Kidney (tissue), 14 donors: Measurements from ENCODE around the gene TSPAN3. TPM values are rescaled to one million over a fixed set of nuclear protein-coding genes. Genes with fewer than 3 reads are reported as not detected.

ENCODE experiments used
- DNase-seq, 5 donors: peaks; one replicate each; pipeline ENCODE4 v3.0.0-alpha.2; 2013 to 2020
- FAIRE-seq: peaks from 2 replicates; lab custom pipeline; 2012; peaks lifted over from hg19 to GRCh38; lab: Jason Lieb, UNC
- H3K27ac ChIP-seq, 2 donors: one replicate each; pipeline ENCODE4 v1.7.0; 2013; ENCODE audit warnings: low read depth in 2 of 2, low read length in 2 of 2, inconsistent platforms in 1 of 2
- H3K27me3 ChIP-seq: one replicate; pipeline ENCODE4 v1.7.1; 2013; ENCODE audit warnings: low read length, inconsistent platforms; ENCODE audit not compliant: control insufficient read depth, insufficient read depth
- H3K36me3 ChIP-seq, 3 donors: one replicate each; pipeline versions ENCODE4 v1.7.0 to v1.7.1; 2013; ENCODE audit warnings: low read length in 3 of 3, control low read depth in 1 of 3, inconsistent platforms in 1 of 3; ENCODE audit not compliant: insufficient read depth in 3 of 3, control insufficient read depth in 2 of 3
- H3K4me1 ChIP-seq, 3 donors: one replicate each; pipeline versions ENCODE4 v1.7.0 to v1.7.1; 2013; ENCODE audit warnings: low read length in 3 of 3, inconsistent platforms in 1 of 3, low read depth in 1 of 3; ENCODE audit not compliant: control insufficient read depth in 2 of 3, insufficient read depth in 2 of 3
- H3K4me3 ChIP-seq, 3 donors: one replicate each; pipeline versions ENCODE4 v1.7.0 to v1.8.1; 2013; ENCODE audit warnings: low read length in 3 of 3, control low read depth in 1 of 3, inconsistent platforms in 1 of 3
- H3K9ac ChIP-seq, 3 donors: one replicate each; pipeline versions ENCODE4 v1.7.0 to v1.7.1; 2013; ENCODE audit warnings: low read length in 3 of 3, control low read depth in 1 of 3, inconsistent platforms in 1 of 3
- H3K9me3 ChIP-seq, 3 donors: one replicate each; pipeline versions ENCODE4 v1.7.0 to v1.7.1; 2013; ENCODE audit warnings: low read length in 3 of 3, control low read depth in 1 of 3, inconsistent platforms in 1 of 3; ENCODE audit not compliant: control insufficient read depth in 2 of 3, insufficient read depth in 1 of 3
- CTCF ChIP-seq: IDR thresholded peaks from 3 replicates; pipeline ENCODE4 v1.5.1; 2012; ENCODE audit warnings: mild to moderate bottlenecking, moderate library complexity, borderline replicate concordance; ENCODE audit not compliant: insufficient read depth; ENCODE audit errors: extremely low read depth
- intact Hi-C: fragments of 100-400 bp; cut with DNase I; formaldehyde crosslinking; loops from one replicate; pipeline ENCODE4 v1.11.1; 2022
- polyA plus RNA-seq: library from polyadenylated mRNA; stranded (reverse); fragments of 350-450 nt; fragmentation: Illumina TruSeq; extraction: RNeasy Lipid Tissue Mini Kit (QIAGEN cat#74804); gene quantifications from one replicate; pipeline ENCODE4 v1.2.3, GENCODE V29; 2014; ENCODE audit warnings: low read depth, low replicate concordance; ENCODE audit not compliant: insufficient read depth
- total RNA-seq: library from RNA; stranded (reverse); fragmentation: NEBNext Ultra II Directional; extraction: Animal tissue kit (Norgen Biotek cat#: 25700); gene quantifications from one replicate; pipeline ENCODE4 v1.2.1, GENCODE V29; 2021
- donor health status: control.
- donor health status: control.
- donor health status: control.
- donor health status: control.
- donor health status: control.
- donor health status: DM: yes; HTN: yes; CAD: no.
- donor health status: Normal renal cell carcinoma (clear cell type).

TSPAN3 gene
- total and polyA plus RNA-seq, 2 donors from 2014 or later: 245 to 273 TPM

GRCh38 chr15:77038312-77039216, 32.3 kb downstream of the TSPAN3 start:
- H3K9me3 ChIP-seq: no peaks in the 10 kb centered on the region
- H3K27me3 ChIP-seq: no peaks in the 10 kb centered on the region
- no peak for FAIRE-seq
- H3K9ac ChIP-seq: no peak overlapping the region
- no peak for DNase-seq
- no peak overlapping the region for H3K27ac ChIP-seq
- TF ChIP-seq CTCF: no peak
- peaks cover 3 to 17% (median 5%) of the 10 kb centered on the region in 3 donors for H3K36me3 ChIP-seq
- no peak overlapping the region for H3K4me3 ChIP-seq
- H3K4me1 ChIP-seq: no peaks in the 10 kb centered on the region
- intact Hi-C loops: no loop called here

- Histone ChIP-seq H3K36me3 (peaks cover 2 to 11% (median 3%) of the 10 kb centered on the region in 3 donors), H3K27me3 (no peaks in the 10 kb centered on the region), H3K9me3 (no peaks in the 10 kb centered on the region), H3K9ac (no peak overlapping the region), H3K27ac (no peak overlapping the region), H3K4me3 (no peak overlapping the region), H3K4me1 (no peaks in the 10 kb centered on the region)
- FAIRE-seq (no peak), DNase-seq (peak in 2 of 5 donors; percentile 7 to 72)
- intact Hi-C loops: no loop called here
- no peak for TF ChIP-seq CTCF
Observed at GRCh38 chr15:77037388-77038209, 33.3 kb downstream of the TSPAN3 start.

- DNase-seq: peak in 3 of 5 donors; percentile 7 to 68 (median 47)
- no peaks in the 10 kb centered on the region for H3K4me1 ChIP-seq
- H3K36me3 ChIP-seq: peaks cover under 1 to 6% (median 2%) of the 10 kb centered on the region in 3 donors
- H3K4me3 ChIP-seq: no peak overlapping the region
- TF ChIP-seq CTCF: no peak
- H3K27me3 ChIP-seq: no peaks in the 10 kb centered on the region
- intact Hi-C loops: no loop called here
- no peak overlapping the region for H3K9ac ChIP-seq
- H3K9me3 ChIP-seq: no peaks in the 10 kb centered on the region
- no peak overlapping the region for H3K27ac ChIP-seq
- no peak for FAIRE-seq
Observed at GRCh38 chr15:77036537-77037387, 34.1 kb downstream of the TSPAN3 start.
